Lower leg skin (tissue), 3 donors: Measurements from ENCODE around the gene CTSL.

Experiments used
- POLR2A ChIP-seq, 2 donors: fragments of 450-650 bp; IDR thresholded peaks; one replicate each; pipeline ENCODE4 v1.6.1; 2016 to 2017; ENCODE audit warnings: antibody characterized with exemption in 2 of 2, mild to moderate bottlenecking in 1 of 2, moderate library complexity in 1 of 2
- TF ChIP-seq, protein P1 (sequence below), 3 donors: fragments of 450-650 bp; IDR thresholded peaks; one replicate each; pipeline ENCODE4 v1.5.1; 2016; ENCODE audit warnings: antibody characterized with exemption in 3 of 3, mild to moderate bottlenecking in 3 of 3, moderate library complexity in 2 of 3

DNA sequence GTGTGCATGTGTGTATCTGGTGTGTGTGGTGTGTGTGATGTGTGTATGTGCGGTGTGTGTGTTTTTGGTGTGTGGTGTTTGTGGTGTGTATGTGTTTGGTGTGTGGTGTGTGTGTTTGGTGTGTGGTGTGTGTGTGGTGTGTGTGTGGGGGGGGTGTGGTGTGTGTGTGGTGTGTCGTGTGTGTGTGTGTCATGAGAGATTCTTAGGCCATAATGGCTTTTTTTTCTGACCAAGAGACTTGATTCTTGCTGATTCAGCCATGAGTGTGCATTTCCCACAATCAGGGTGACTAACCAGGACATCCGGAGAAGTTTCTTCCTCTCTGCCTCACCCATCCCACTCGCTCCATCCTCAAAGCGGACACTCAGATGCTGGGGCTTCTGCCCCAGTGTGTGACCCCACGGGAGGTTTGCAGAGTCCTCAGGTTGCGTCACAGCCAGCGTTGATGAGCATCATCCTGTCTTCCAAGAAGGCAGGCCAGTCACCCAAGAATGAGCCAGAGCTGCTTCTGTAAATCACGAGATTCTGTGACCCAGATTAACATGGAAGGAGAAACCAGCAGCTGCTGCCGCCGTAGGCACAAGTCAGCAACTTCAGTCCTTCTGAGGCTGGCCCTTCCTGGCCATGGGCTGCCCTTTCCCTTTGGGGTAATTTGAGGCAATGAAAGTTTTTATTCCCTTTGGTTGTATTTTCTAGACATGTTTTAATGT is 12.5 kb upstream of the CTSL start:
- TF ChIP-seq, protein P1, sequence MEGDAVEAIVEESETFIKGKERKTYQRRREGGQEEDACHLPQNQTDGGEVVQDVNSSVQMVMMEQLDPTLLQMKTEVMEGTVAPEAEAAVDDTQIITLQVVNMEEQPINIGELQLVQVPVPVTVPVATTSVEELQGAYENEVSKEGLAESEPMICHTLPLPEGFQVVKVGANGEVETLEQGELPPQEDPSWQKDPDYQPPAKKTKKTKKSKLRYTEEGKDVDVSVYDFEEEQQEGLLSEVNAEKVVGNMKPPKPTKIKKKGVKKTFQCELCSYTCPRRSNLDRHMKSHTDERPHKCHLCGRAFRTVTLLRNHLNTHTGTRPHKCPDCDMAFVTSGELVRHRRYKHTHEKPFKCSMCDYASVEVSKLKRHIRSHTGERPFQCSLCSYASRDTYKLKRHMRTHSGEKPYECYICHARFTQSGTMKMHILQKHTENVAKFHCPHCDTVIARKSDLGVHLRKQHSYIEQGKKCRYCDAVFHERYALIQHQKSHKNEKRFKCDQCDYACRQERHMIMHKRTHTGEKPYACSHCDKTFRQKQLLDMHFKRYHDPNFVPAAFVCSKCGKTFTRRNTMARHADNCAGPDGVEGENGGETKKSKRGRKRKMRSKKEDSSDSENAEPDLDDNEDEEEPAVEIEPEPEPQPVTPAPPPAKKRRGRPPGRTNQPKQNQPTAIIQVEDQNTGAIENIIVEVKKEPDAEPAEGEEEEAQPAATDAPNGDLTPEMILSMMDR (IDR thresholded peaks at IDR 0.05), result no peak
- TF ChIP-seq POLR2A (IDR thresholded peaks at IDR 0.05), result no peak
